Endothelial cell of umbilical vein (primary cell): ENCODE measurements around the gene CPXM2. TPM values are rescaled to one million over a fixed set of nuclear protein-coding genes. Genes with fewer than 3 reads are reported as not detected.

Experiments
- BruUV-seq: library from RNA; stranded (reverse); fragments of 400-500 nt; replicated peaks from 2 replicates; lab custom pipeline; 2021; lab: Mats Ljungman, UMichigan
- CTCF ChIA-PET: fragments of 300-600, 350-600 bp; sonication (Branson Sonifier 250); formaldehyde crosslinking; loops from one replicate; lab custom pipeline; 2021; ENCODE audit warnings: antibody characterized with exemption, inconsistent platforms; lab: Charles Lee
- POLR2A ChIA-PET: fragments of 300-600, 350-600 bp; sonication (Branson Sonifier 250); formaldehyde crosslinking; loops from one replicate; lab custom pipeline; 2021; ENCODE audit warnings: antibody characterized with exemption, inconsistent platforms; lab: Charles Lee
- DNase-seq: peaks from one replicate; pipeline ENCODE4 v3.0.0-alpha.2; 2011; ENCODE audit warnings: low read depth, low spot score
- FAIRE-seq: peaks from 2 replicates; lab custom pipeline; 2011; peaks lifted over from hg19 to GRCh38; lab: Jason Lieb, UNC
- H2AFZ ChIP-seq: 2 replicates; pipeline ENCODE4 v1.6.0; 2012; ENCODE audit warnings: low read depth, low read length, control low read depth, inconsistent platforms
- H3K27ac ChIP-seq: 2 replicates; pipeline ENCODE4 v1.5.1; 2011; ENCODE audit warnings: low read depth, mild to moderate bottlenecking, control low read depth, low read length, moderate library complexity; ENCODE audit not compliant: insufficient read depth
- H3K27me3 ChIP-seq, 2 experiments: 2 replicates each; pipeline versions ENCODE4 v1.6.0 to v1.6.1; 2011; ENCODE audit warnings: low read length in 2 of 2, mixed read lengths in 1 of 2; ENCODE audit not compliant: control insufficient read depth in 2 of 2, insufficient read depth in 2 of 2
- H3K36me3 ChIP-seq, 2 experiments: 2 replicates in 1 of 2; 3 replicates in 1 of 2; pipeline ENCODE4 v1.5.1; 2011; ENCODE audit warnings: low read length in 2 of 2, mild to moderate bottlenecking in 1 of 2, moderate library complexity in 1 of 2; ENCODE audit not compliant: control insufficient read depth in 2 of 2, insufficient read depth in 2 of 2; ENCODE audit errors: extremely low read depth in 1 of 2
- H3K4me1 ChIP-seq: 3 replicates; pipeline ENCODE4 v1.5.1; 2011; ENCODE audit warnings: mild to moderate bottlenecking, low read length; ENCODE audit not compliant: control insufficient read depth, insufficient read depth; ENCODE audit errors: extremely low read depth
- H3K4me2 ChIP-seq: 2 replicates; pipeline ENCODE4 v1.6.1; 2011; ENCODE audit warnings: low read length, control low read depth, mixed read lengths; ENCODE audit not compliant: insufficient read depth
- H3K4me3 ChIP-seq, 3 experiments: fragments of 200-600 bp in 1 of 3; sonication (generic), shearing (Covaris generic) in 1 of 3; replicated peaks in 1 of 3; 2 replicates each; pipeline ENCODE4 v1.5.1; 2011 to 2016; ENCODE audit warnings: control low read depth in 3 of 3, low read length in 3 of 3, mild to moderate bottlenecking in 2 of 3, inconsistent platforms in 1 of 3, low read depth in 1 of 3, moderate library complexity in 1 of 3; ENCODE audit not compliant: insufficient read depth in 1 of 3
- H3K79me2 ChIP-seq: 2 replicates; pipeline ENCODE4 v1.6.0; 2012; ENCODE audit warnings: low read length, inconsistent platforms; ENCODE audit not compliant: control insufficient read depth, insufficient read depth
- H3K9ac ChIP-seq: replicated peaks from 2 replicates; pipeline ENCODE3; 2011; ENCODE audit warnings: low read length, control low read depth; ENCODE audit not compliant: insufficient read depth; ENCODE audit errors: extremely low read depth
- H3K9me1 ChIP-seq: replicated peaks from 3 replicates; pipeline ENCODE4 v1.6.0; 2011; ENCODE audit warnings: mild to moderate bottlenecking, low read length; ENCODE audit not compliant: control insufficient read depth, insufficient read depth; ENCODE audit errors: extremely low read depth
- H3K9me3 ChIP-seq: replicated peaks from 2 replicates; pipeline ENCODE4 v1.5.1; 2012; ENCODE audit warnings: low read length, inconsistent platforms; ENCODE audit not compliant: control insufficient read depth, insufficient read depth
- H4K20me1 ChIP-seq: replicated peaks from 2 replicates; pipeline ENCODE3; 2011; ENCODE audit warnings: mild to moderate bottlenecking, low read length; ENCODE audit not compliant: control insufficient read depth, insufficient read depth; ENCODE audit errors: extremely low read depth
- EZH2 ChIP-seq: IDR thresholded peaks from 2 replicates; pipeline ENCODE4 v1.6.1; 2012; ENCODE audit warnings: borderline replicate concordance, low read depth, mild to moderate bottlenecking, moderate library complexity, low read length, inconsistent platforms; ENCODE audit not compliant: severe bottlenecking
- FOS ChIP-seq: IDR thresholded peaks from 2 replicates; pipeline ENCODE4 v1.6.1; 2011; ENCODE audit warnings: mild to moderate bottlenecking, low read length, moderate library complexity, borderline replicate concordance; ENCODE audit not compliant: insufficient read depth
- GATA2 ChIP-seq: IDR thresholded peaks from 2 replicates; pipeline ENCODE4 v1.7.0; 2011; ENCODE audit warnings: low read depth, mild to moderate bottlenecking, moderate library complexity, mixed read lengths, low read length; ENCODE audit not compliant: insufficient read length, insufficient read depth
- JUN ChIP-seq: IDR thresholded peaks from 2 replicates; pipeline ENCODE4 v1.6.1; 2011; ENCODE audit warnings: borderline replicate concordance, low read depth; ENCODE audit not compliant: insufficient read length, insufficient read depth
- MYC ChIP-seq: IDR thresholded peaks from one replicate; pipeline ENCODE4 v1.6.1; 2011; ENCODE audit warnings: mild to moderate bottlenecking, low read depth, low read length
- POLR2A ChIP-seq: IDR thresholded peaks from 2 replicates; pipeline ENCODE4 v1.6.1; 2012; ENCODE audit warnings: low read depth, mild to moderate bottlenecking, control low read depth, low read length
- POLR2AphosphoS5 ChIP-seq: IDR thresholded peaks from 2 replicates; pipeline ENCODE4 v1.6.1; 2012; ENCODE audit warnings: low read depth, mild to moderate bottlenecking, control low read depth, low read length, moderate library complexity; ENCODE audit not compliant: insufficient read depth
- dilution Hi-C: fragments of 300-500 bp; cut with MboI; formaldehyde crosslinking; loops from one replicate; pipeline ENCODE4 v1.15.0; 2019; ENCODE audit warnings: low sequenced_read_pairs; ENCODE audit not compliant: extremely low pct_ligation_motif_present
- intact Hi-C: fragments of 100-400 bp; cut with micrococcal nuclease; formaldehyde crosslinking; loops from one replicate; pipeline ENCODE4 v1.10.0; 2022
- polyA plus RNA-seq, 4 experiments: library from polyadenylated mRNA; depleted of rRNA in 3 of 4; stranded (reverse) in 3 of 4; unstranded in 1 of 4; fragments of >200 nt; gene quantifications; 2 replicates each; pipeline versions ENCODE4 v1.2.1 to v1.2.3, GENCODE V29; 2011 to 2012; ENCODE audit warnings: missing spikeins in 1 of 4
- total RNA-seq: library from RNA; stranded (reverse); gene quantifications from 2 replicates; pipeline ENCODE4 v1.2.3, GENCODE V29; 2021
- TF ChIP-seq, protein P1 (sequence below), 2 donors: IDR thresholded peaks; 1 replicate in 1 of 2; 2 replicates in 1 of 2; pipeline ENCODE4 v1.5.1; 2011; ENCODE audit warnings: low read length in 2 of 2, mild to moderate bottlenecking in 2 of 2, moderate library complexity in 2 of 2, control low read depth in 1 of 2, inconsistent platforms in 1 of 2, low read depth in 1 of 2; ENCODE audit not compliant: insufficient read depth in 1 of 2; ENCODE audit errors: extremely low read depth in 1 of 2
- TF ChIP-seq, protein P2 (sequence below): IDR thresholded peaks from 2 replicates; pipeline ENCODE4 v1.6.1; 2011; ENCODE audit not compliant: insufficient read depth, insufficient read length

CPXM2 gene
- total and polyA plus RNA-seq, 2 donors (not counting 3 experiments of a cell fraction or from before 2014, with no cell fraction given) = 1.8 to 2.7 TPM

DNA sequence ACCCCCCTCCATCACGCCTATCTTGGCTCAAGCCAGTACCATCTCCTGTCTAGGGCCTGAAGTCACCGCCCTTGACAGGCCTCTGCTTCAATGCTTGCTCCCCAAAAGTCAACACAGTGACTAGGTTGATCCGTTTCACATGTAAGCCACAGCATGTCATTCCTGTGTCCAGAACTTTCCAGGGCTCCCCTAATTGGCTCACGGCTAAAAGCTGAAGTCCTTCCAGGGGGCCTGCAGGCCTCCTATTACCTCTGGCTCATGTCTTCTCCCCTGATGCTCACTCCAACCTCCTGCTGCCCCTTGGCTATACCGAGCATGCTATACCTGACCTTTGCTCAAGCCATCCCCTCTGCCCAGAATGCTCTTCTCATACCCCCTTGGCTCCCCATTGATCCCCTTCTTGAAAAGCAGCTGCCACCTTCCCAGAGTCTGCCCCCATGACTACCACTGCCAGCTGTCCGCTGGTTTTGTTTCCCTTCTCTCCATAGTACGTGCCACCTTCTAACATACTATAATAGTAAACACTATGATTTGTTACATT lies 39.1 kb downstream of the CPXM2 start:
- dilution Hi-C loops (no loop called here), intact Hi-C loops (no loop called here)
- no peak for FAIRE-seq
- H3K4me3 ChIP-seq = no peak overlapping the region
- H3K36me3 ChIP-seq = no peaks in the 10 kb centered on the region
- no peak for DNase-seq
- H3K4me1 ChIP-seq = peaks cover 5% of the 10 kb centered on the region
- ChIA-PET CTCF (interaction anchor here (0.8 kb wide), 1 partner anchor 22 kb away, joined by 3 read pairs; no protein-coding TSS in a partner anchor), POLR2A (no interaction called here)
- H2AFZ ChIP-seq = no peak overlapping the region
- H3K27ac ChIP-seq = no peak overlapping the region
- TF ChIP-seq FOS (no peak), POLR2AphosphoS5 (no peak), MYC (no peak), POLR2A (no peak), EZH2 (no peak), JUN (no peak), GATA2 (no peak)
- TF ChIP-seq, protein P1, sequence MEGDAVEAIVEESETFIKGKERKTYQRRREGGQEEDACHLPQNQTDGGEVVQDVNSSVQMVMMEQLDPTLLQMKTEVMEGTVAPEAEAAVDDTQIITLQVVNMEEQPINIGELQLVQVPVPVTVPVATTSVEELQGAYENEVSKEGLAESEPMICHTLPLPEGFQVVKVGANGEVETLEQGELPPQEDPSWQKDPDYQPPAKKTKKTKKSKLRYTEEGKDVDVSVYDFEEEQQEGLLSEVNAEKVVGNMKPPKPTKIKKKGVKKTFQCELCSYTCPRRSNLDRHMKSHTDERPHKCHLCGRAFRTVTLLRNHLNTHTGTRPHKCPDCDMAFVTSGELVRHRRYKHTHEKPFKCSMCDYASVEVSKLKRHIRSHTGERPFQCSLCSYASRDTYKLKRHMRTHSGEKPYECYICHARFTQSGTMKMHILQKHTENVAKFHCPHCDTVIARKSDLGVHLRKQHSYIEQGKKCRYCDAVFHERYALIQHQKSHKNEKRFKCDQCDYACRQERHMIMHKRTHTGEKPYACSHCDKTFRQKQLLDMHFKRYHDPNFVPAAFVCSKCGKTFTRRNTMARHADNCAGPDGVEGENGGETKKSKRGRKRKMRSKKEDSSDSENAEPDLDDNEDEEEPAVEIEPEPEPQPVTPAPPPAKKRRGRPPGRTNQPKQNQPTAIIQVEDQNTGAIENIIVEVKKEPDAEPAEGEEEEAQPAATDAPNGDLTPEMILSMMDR (IDR thresholded peaks at IDR 0.05; ENCODE audit: extremely low read depth in 1 of 2, insufficient read depth in 1 of 2, low read depth in 1 of 2, low read length in 2 of 2) = no peak
- TF ChIP-seq, protein P2, sequence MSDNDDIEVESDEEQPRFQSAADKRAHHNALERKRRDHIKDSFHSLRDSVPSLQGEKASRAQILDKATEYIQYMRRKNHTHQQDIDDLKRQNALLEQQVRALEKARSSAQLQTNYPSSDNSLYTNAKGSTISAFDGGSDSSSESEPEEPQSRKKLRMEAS = no peak
- no peaks in the 10 kb centered on the region for H3K79me2 ChIP-seq
- BruUV-seq = no TSS peak
- no peaks in the 10 kb centered on the region for H3K9me1 ChIP-seq
- no peaks in the 10 kb centered on the region for H3K9me3 ChIP-seq
- H3K9ac ChIP-seq = no peak overlapping the region
- H4K20me1 ChIP-seq = no peaks in the 10 kb centered on the region
- H3K4me2 ChIP-seq = no peak overlapping the region
- H3K27me3 ChIP-seq = no peaks in the 10 kb centered on the region
